ENCODE data around the gene PFN1.
A peak's percentile ranks its signal among the peaks of the same experiment; 100 is the strongest.

PFN1 gene

DNA sequence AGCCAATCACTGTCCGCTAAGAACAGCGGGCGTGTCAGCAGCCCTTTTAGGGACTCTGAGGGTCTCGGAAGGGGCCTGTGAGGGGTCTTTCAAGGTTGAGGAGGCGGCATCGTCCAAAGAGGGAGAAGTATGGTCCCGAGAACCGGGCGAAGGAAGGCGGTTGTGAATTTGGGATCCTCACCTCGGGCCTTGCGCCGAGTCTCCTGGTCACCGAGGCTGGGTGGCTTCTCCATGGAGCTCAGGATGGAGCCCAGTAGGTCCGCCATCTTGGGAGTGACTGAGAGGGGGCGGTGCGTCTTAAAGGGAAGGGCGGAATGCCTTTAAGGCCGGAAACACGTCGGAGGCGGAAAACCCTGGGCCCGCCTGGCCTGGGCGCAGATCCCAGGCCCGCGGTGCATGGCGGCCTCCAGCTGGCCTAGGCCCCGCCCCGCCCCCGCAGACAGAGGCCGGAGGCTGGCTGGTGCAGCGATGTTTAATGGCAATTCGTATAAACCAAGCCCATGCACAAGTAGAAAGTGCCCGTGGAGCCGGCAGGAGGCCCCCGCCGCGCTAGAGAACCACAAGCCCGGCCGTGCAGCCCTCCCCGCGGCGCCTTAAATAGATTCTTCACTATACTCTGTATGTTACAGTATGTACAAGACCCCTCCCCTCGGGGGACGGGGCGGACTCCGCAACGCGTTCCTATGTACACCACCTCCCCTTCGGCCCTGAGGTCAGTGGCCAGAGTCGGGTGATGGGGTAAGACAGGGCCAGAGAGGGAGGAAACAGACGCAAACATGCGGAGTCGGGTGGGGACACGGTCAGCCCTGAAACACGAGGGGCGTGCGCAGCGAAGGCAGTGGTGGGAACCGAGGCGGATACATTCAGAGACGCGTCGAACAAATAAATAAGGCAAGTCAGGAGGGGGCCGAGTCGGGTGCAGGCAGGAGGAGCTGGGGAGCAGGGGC lies 19.5 kb upstream of the PFN1 start, which contains the start of gene SPAG7:
SPAG7 (minus strand) TSS at position 279 of the 947 bp plus-strand sequence; CDS start at position 266, 13 bp downstream.
- DNase-seq (ENCODE audit: low spot score), result peak; percentile 92

DNA sequence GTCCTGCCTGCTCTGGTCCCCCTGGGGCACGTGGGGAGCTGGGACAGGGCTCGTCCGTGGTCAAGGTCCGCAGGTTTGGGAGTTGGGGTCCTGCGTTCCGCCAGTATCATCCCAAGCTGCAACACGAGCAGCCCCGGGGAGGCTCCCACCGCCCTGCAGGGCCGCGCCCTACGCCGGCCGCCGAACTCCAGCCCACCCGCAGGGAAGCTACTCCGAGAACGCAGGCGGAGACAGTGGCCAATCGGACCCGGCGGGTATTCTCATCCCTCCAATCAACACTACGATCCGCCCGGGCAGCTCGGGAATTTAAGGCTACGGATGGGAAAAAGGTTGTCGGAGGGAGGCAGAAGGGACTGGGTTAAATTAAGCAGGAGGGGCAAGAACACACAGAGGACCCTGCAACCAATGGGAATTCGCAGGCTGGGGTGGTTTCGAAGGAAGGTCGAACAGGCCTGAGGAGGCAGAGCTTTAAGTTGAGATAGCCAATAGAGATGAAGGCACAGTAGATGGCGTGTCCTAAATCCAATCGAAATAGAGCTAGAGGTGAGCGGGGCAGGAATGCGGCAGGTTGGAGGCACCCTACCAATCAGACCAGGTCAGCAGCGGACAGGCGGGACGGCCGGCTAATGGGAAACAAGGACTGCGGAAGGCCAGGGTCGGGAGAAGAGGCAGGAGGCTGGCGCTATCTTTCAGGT lies 18.7 kb upstream of the PFN1 start:
- peak; percentile 100 for DNase-seq (ENCODE audit: low spot score)

DNA sequence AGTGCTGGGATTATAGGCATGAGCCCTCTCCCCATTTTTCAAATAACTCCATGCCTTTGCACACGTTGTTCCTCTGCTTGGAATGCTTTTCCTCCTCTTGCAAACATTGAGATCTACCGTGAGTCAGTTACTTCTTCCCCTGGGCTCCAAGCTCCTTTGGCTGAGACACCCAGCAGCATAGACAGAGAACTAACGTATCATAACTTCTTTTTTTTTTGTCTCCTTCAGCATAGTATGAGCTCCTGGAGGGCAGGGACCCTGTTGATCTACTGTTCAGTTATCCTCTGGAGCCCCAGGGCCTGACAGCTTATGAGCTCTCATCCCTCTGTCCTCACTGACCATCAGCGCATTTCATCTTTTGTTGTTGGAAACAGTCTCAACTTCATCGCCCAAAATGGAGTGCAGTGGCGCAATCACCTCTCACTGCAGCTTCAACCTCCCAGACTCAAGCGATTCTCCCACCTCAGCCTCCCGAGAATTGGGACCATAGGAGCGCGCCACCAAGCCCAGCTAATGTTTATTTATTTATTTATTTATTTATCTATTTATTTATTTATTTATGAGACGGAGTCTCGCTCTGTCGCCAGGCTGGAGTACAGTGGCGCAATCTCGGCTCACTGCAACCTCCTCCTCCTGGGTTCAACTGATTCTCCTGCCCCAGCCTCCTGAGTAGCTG lies 17.1 kb upstream of the PFN1 start:
- no peak for DNase-seq (ENCODE audit: low spot score)

DNA sequence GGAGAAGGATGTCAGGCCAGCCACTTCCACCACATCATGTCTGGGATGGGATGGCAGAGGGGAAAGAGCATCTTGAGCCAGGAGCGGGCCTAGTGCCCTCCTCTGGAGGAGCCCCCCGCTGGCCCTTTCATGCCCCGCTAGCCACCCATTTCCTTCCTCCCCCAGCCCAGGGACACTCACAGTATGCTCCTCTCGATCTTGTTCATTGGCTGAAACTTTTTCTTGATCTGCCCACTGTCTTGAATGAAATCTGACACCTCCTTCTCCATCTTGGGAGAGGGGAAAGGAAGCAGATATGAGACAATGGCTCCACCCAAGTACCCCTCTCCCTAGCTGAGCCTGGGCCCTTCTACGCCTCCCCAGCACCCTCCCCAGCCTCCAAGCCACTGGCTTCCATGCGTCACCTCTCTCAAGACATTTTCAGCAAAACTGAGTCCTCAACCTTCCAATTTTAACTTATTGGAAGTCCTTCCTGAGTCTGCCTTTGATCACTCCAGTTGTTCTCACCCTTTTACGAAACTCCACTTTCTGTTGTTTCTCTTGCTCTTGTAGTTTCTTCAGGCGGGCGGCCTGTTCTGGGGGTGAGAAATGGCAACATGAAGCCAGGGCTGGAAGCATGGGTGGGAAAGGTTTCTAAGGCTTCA lies 12.1 kb upstream of the PFN1 start:
- no peak for DNase-seq (ENCODE audit: low spot score)

DNA sequence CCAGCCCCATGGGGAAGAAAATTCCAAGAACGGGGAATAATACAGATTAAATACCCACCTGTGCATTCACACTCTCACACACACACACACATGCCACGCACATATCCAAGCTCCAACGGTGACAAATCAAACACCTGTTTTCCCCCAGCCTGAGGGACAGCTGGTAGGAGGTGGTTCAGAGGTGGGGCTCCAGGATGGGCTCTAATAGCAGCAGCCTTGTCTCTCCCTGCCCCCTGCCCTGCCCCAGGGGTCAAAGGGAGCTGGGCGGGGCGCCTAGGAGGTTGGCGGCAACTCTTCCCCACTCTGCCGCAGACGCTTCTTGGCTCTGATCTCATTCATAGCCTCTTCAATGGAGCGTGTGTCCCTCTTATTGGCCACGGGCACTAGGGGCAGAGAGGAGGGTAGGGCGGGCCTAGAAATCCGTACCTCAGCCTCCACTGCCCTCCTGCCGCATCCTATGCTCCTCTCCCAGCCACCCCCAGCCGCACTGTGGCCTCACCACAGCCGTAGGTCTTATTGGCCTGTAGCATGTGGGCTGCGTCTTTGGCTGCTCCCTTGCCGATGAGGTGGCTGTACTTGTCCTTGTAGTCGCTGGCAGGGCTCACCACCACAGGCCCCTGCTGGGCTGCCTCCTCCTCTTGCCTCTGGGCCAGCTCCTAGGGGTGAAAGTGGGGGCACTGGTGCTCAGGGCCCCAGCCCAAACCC lies 11.1 kb upstream of the PFN1 start:
- peak; percentile 43 for DNase-seq (ENCODE audit: low spot score)

DNA sequence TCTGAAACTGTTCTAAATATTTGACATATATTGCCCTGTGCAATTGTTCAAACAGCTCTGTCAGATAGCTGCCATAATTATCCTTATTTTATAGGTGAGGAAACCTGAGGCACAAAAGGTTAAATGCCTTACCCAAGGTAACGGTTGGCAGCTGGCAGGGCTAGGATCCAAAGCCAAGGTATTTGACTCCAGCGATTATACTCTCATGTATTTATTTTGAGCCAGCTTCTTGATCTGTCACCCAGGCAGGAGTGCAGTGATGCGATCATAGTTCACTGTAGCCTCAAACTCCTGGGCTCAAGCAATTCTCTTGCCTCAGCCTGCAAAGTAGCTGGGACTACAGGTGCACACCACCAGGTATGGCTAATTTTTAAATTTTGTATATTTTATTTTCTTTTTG lies 9.8 kb upstream of the PFN1 start:
- DNase-seq (ENCODE audit: low spot score), result no peak

DNA sequence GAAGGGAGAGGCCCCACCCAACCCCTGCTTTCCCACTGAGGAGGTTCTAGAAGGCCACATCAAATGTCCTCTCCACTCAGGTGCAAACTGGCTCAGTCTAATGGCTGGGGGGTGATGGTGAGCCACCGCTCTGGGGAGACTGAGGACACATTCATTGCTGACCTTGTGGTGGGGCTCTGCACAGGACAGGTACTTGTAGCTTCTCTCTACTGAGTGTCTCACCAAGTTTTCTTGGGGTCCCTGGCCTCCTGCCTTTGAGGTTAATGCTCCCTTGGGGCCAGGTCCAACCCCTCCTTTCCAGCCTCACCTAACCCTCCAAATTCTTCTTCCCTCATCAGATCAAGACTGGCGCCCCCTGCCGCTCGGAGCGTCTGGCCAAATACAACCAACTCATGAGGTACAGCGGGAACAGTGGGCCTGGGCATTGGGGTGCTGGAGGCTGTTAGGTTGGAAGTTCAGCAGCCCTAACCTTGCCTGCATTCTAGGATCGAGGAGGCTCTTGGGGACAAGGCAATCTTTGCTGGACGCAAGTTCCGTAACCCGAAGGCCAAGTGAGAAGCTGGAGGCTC lies 8.2 kb upstream of the PFN1 start:
- DNase-seq (ENCODE audit: low spot score), result no peak

DNA sequence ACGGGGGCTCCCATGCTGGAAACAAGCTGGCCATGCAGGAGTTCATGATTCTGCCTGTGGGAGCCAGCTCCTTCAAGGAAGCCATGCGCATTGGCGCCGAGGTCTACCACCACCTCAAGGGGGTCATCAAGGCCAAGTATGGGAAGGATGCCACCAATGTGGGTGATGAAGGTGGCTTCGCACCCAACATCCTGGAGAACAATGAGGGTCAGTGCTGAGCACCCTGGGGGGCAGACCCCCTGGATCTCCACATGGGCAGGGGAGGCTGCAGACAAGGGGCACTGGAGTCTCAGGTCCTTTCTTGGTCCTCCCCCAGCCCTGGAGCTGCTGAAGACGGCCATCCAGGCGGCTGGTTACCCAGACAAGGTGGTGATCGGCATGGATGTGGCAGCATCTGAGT lies 6.8 kb upstream of the PFN1 start:
- no peak for DNase-seq (ENCODE audit: low spot score)

DNA sequence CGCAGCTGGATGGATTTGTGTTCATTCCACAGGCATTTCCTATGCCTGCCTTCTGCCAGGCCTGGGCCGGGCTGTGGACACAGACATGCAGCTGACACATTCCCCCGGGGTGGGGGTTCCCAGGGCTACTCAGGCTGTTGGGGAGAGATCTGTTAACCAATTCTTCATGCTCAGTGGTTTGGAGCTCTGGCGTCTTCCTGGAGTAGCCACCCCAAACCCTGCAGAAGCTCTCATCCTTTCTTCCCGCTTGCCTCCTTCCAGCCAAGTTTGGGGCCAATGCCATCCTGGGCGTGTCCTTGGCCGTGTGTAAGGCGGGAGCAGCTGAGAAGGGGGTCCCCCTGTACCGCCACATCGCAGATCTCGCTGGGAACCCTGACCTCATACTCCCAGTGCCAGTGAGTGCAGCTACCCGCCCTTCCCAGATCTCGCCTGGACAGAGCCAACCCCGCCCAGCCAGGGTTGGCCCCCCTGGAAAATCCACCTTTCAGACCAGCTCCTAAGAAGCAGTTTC lies 5.2 kb upstream of the PFN1 start:
- DNase-seq (ENCODE audit: low spot score), result no peak

DNA sequence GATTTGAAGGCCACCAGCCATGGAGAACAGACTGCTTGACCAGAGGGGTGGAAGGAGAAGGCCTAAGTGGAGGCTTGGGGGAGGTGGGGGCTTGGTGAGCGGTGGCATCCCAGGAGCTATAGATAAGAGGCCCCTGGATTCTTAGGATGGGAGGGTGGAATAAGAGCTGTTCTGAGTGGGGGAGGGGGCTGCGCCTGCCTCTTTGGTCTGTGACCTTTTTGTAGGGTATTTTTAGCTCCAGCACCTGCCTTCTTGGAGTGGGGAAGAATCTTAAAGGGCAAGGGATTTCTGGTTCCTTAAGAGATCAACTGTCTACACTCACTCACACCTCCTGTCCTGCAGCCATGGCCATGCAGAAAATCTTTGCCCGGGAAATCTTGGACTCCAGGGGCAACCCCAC lies 3.2 kb upstream of the PFN1 start:
- DNase-seq (ENCODE audit: low spot score), result no peak

DNA sequence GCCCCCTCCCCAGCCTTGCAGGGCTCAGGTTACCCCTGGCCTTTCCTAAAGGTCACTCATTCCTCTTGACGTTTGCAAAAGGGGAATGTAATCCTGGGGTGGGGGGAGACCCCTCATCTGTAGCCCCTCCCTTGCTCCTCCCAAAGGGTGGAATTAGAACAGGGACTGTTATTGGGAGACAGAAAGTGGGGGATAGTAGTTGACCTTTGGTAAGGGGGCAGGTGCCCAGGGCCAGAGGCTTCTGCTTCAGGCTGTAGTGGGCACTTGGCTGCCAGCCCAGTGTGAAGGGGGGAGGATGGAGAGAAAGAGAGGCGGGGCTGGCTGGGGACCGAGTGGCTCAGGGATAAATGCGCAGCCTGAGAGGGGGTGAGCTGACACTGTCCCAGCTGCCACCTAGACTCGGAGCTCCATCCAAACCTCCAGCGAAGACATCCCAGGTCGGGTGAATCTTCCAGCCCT lies 2.4 kb upstream of the PFN1 start, which contains the start of gene ENO3:
ENO3 (plus strand) TSS at position 374 of the 459 bp plus-strand sequence. CDS start 711 bp downstream, outside the sequence.
- no peak for DNase-seq (ENCODE audit: low spot score)

DNA sequence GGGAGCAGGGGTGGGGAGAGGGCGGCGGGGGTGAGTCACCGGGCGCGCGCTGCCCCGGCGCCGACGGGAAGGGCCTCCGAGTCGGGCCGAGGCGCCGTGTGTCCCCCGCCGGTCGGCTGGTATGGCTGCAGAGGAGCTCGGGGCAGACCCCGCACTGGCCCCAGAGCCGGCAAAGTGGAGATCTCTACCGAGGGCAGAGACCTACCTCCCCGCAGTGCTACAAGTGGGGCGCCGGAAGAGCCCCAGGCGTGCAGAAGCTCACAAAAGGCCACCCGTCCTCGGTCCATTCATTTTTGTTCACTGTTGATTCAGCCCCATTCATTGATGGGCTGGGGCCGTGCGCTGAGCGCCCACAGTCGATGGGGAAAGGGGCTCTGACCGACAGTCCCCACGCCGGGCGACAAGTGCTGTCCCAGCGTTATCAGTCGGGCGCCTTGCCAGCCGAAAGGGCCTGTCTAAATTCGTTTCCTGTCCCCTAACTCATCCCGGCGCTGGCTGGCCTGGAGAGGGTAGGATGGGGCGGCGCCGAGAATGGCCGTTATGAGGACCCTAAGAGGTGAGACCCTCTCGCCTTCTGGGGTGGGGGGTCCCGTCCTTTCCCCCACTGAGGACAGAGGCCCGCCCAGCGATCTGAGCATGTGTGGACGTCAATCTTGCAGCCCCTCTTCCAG lies 1.9 kb upstream of the PFN1 start:
- no peak for DNase-seq (ENCODE audit: low spot score)

DNA sequence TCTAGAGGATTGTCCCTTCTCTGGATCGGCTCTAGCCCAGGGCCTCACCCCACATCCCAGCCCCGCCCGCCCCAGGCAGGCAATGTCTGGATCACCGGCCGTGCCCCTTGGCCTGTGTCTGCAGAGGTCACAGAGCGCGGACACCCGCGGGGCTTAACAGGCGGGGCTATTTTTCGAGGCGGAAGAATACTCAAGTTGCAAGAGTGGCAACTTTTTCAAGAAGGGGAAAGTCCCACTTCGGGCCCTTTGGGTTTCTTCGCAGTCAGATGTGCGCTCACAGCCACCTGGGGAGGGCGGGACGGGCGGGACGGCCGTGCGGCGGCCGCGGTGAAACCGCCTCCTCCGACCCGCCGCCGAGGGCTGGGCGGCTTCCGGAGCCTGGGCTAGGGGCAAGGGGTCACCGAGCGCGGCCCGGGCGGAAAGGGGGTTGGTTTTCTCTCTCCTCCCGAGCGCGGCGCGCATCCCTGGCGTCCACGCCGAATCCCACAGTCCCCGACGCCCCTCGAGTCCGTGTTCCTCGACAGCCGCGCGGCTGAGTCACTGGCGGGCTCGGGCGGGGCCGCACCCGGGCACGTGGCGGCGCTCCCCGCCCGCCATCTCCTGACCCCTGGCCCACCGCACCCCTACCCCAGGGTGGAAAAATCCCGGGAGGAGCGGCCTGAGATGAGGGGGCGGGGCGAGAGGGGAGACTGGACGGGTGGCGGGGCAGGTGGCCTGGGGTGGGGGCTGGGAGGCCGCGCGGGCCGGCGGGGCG lies 1.2 kb upstream of the PFN1 start:
- peak; percentile 81 for DNase-seq (ENCODE audit: low spot score)

DNA sequence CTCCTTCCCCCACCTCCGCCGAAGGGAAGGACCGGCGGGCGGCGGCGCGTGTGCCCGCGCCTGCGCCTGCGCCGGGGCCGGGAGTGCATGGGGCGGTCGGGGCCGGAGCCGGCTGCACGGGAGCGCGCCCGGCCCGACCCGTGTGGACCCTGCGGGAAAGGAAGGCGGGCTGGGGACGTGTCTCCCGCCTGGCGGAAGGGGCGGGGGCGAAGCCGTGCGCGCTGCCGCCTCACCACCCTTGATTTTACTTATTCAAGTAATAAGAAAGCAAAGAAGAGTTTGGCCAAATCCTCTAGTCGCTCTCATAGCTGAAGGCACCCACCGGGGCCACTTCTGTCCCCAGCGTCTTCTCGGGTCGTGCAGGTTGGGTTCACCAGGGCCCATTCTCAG lies 596 bp upstream of the PFN1 start:
- peak; percentile 89 for DNase-seq (ENCODE audit: low spot score)

DNA sequence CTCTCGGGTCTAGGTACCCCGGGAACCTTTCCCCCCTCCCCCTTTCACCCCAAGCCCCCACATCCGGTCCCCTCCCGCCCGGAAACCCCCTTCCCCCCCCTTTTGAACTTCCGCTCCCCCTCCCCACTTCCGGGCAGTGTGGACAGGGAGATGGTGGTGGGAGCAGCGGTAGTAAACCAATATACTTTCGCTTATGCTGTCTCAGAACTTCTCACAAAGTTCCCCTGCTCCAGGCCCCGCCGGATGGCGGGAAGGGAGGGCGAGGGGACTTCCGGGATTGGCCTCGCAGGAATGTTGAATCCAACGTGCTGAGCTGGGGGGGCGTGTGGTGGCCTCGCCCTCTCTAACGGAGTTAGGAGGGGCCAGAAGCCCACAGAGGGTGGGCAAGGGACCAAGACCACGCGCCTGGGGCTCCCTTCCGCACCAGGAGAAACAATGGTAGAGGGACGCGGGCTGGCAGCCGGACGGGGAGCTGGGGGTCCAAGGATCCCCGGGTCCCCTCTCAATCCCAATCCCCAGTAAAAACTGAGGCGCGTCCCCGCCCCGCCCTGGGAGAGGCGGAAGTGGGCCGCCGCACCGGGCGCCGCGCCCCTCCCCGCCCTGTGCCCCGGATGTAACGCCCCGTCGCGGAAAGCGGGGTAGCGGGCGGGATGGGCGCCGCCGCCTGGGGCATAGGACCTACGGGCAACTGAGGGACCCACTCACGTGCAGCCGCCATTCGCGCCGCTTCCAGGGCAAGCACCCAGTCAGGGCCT lies 742 bp downstream of the PFN1 start:
- DNase-seq (ENCODE audit: low spot score), result peak; percentile 42

DNA sequence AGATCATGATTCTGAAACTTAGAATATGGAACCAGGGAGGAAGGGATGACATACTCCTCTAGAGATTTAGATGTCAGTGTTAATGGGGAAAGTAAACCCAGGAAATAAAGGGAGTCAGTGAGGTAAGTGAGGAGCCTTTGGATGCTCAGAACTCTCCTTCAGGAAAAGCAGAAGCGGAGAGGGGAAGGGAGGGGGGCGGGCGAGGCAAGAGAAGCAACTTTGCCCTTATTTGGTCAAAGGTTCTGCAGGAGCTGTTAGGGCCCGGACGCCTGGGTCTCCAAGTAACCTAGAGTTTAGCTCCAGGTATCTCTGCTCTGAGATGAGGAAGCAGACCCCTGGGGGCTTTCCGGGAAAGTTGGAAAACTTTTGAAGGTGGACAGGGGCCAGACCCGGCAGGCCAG lies 1.3 kb downstream of the PFN1 start:
- DNase-seq (ENCODE audit: low spot score), result no peak

DNA sequence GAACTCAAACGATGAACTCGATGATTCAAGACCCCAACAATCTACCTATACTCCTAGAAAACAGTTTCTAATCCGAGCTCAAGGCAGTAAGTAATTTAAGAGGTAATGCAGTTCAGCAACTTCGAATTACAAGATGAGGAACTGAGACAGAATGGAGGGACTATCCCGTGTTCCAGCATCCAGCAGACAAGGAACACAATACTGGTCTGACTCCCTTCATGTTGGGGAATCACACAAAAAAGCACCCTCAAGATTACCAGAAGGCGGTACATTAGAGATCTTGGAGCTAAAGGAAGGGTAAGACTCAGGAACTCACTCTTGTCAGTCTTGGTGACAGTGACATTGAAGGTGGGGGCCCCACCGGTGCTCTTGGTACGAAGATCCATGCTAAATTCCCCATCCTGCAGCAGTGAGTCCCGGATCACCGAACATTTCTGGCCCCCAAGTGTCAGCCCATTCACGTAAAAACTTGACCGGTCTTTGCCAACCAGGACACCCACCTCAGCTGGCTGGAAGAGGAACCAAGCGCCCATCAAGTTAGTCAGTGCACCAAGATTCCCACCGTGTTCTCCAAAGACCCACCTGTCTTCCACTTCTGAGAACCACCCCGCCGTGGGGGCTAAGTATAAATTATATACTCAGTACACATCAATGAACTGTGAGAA lies 1.9 kb downstream of the PFN1 start:
- DNase-seq (ENCODE audit: low spot score), result no peak

DNA sequence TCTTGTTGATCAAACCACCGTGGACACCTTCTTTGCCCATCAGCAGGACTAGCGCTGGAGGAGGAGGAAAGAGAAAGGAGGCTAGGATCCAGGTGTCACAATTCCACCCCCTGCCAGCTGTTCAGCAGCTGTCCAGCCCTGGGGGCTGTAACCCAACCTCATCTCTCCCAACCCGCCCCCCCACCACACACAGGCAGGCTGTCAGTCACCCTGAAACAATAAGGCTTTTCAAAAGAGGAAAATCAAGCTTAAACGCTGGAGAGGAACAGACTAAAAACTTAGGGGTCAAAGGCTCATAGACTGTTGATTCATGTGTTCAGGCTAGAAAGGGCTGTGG lies 2.4 kb downstream of the PFN1 start:
- DNase-seq (ENCODE audit: low spot score), result no peak

Measured in SW480 (cell line).